ENCODE measurements around the gene ADISSP. TPM values are rescaled to one million over a fixed set of nuclear protein-coding genes. Genes with fewer than 3 reads are reported as not detected.

Gene ADISSP
- total RNA-seq, 1 donor from 2014 or later: 13.5 TPM

GRCh38 chr20:3738111-3739053 is 29.2 kb downstream of the ADISSP start:
- DNase-seq: no peak

GRCh38 chr20:3735768-3736167 is 31.8 kb downstream of the ADISSP start:
- no peak for DNase-seq

DNA sequence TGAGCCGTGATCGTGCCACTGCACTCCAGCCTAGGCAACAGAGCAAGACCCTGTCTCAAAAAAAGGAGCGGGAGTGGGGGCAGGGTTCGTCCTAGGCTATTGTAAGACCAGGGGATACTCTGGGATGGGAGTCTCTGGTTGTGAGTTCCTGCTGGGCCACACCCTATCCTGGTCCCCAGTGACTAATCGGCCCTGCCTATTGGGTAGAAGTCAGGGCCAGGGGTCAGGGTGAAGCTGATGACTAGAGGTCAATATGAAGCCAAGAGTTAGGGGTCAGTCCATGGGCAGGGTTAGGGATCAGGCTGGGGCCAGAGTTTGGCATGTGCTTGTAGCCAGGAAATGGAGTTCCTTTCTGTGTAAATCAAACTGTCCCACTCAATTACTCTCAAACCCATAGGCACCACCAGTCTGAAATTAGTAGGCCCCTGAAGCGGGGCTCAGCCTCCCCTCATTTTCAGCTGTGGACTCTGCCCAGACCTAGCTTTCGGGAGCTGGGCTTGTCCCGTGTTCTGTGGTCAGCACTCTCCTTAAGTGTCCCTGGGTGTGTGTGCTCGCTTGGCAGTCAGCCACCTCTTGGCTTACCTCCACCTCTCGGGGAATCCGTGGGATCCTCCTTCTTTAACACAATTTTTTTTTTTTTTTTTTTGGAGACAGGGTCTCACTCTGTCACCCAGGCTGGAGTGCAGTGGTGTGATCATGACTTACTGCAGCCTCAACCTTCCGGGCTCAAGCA is 33.3 kb downstream of the ADISSP start:
- DNase-seq: no peak

DNA sequence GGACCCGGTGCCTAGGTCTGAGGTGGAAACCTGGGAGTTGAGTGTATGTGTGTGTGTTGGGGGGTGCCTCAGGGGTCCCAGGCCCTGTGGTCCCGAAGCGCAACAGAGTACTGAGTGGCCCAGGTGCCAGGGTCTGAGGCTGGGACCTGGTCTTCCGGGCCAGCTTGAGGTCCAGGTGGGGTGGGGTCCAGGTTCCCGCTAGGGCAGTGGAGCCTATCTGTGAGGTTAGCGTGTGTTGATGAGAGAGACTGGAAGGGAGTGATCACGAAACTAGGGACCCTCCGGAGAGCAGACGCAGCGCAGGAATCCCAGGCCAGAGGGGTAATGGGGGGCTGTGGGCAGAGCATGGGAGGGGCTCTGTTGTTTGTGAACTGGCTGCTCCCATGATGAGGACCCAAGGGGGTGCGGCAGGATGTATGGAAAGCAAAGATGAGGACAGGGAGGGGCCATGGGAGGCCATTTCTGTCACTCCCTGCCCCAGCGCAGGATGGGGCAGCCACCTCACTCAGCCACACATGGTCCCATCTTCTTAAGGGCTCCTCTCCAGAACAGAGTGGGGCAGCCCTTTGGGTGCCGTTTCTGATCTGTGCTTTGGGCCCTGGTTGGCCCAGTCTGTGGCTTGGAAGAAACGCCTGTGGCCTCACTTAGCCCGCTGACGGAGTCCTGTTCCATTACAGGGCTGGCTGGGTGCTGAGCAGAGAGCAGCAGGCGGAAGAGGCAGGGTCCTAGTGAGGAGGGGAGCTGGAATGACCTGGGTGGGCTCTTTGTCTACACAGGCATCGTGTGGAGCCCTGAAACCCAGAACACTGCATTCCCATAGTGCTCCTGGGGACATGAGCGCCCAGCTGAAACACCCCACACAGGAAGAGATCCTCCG is 34.2 kb downstream of the ADISSP start:
- no peak for DNase-seq

- peak; percentile 82 for DNase-seq
These were observed 35.0 kb downstream of the ADISSP start, which contains the start of gene HSPA12B for GRCh38 chr20:3732327-3733118. Gene HSPA12B (plus strand): TSS chr20:3732685. CDS start chr20:3738675, 5,990 bp downstream.

DNA sequence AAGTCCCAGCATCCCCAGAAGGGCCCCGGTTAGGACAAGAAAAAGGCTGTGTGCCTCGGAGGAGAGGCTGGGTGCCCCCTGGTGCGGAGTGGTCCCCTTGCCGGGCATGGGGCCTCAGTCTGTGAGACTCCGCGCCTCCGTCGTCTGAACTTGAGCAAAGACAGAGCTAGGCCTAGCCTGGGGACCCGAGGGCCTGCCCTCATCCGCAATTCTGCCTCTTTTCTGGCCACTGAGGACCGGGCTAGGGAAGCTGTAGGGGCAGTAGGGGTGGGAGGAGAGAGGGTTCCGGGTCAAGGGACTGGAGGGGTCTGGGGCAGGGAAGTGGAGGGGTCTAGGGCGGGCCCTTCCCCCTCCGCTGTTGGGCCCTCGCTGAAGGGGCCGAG is 35.6 kb downstream of the ADISSP start:
- no peak for DNase-seq

DNA sequence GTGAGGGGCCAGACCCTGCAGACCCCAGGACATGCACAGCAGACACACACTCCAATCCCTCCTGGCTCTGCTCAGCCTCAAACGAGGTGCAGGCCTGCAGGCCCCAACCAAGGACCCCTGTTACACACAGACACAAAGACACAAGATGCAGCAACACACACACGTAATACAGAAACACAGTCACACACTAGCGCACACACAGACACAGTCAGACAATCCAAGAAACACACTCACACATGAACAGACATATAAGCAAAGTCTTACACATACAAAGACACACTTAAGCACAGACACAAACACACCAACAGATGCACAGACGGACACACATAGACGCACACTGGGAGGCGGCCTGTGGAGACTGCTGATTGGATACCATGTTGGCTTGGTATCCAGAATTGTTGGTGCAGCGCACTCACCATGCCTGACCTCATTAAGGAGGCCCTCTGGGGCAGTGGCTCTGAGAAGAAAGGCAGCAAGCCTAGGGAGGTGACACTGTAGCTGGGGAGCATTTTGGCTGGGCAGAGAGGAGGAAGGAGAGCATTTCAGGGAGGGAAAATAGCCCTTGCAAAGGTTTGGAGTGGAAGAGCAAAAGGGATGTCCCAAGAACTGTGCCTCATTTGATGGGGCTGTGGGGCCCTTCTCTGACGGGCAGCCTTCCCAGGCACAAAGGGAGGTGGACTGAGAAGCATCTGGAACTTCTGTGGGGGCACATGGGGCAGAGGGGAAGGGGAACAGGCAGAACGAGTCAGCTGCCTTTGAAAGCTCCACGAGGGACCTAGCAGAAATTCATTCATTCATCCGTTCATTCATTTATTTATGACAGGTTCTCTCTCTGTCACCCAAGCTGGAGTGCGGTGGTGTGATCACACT is 36.5 kb downstream of the ADISSP start:
- DNase-seq: no peak

GRCh38 chr20:3729811-3730540 is 37.6 kb downstream of the ADISSP start:
- DNase-seq: no peak

- DNase-seq: no peak
These were observed 38.2 kb downstream of the ADISSP start for GRCh38 chr20:3729378-3729777.

DNA sequence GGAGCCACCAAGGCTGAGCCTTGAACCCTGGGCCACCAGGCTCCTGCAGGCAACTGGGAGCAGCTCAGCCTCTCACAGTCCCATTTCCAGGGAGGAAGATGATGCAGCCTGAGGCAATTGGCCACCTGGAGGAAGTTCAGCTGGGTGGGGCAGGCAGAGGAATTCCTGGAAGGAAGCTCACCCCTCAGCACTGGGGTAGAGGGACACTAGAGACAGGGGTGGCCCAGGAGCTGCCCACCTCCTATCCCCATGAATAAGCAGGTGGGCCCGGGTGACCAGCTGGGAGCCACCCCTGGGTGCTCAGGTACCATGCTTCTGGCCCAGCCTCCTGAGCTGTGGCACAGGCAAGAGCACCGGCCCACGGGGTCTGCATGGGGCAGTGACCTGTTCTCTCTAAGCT is 38.7 kb downstream of the ADISSP start:
- DNase-seq: no peak

GRCh38 chr20:3728354-3728753 is 39.2 kb downstream of the ADISSP start:
- no peak for DNase-seq

DNA sequence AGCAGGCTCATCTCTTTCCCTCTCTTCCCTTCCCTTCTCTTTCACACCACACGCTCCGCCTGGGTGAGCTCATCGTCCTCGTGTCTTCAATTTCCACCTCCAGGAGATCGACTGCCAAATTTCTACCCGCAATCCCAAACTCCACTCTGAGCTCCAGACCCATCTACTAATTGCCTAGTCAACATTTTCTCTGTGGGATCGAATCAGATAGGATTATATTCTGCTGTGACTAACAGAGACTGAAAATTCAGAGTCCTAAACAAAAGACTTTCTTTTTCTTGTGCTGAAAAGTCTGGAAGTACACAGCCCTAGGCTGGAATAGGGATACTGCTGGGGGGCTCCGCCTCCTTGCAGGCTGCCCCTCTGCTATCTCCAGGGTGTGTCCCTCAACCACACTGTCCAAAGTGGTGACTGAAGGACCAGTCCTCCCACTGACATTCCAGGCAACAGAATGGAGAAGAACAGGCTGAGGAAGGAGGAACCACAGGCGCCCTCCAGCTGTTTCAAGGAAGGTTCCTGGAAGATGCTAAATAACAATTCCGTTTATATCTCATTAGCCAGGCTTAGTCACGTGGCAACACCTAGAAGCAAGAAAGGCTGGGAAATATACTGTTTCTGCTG is 40.0 kb downstream of the ADISSP start:
- DNase-seq: peak; percentile 65

GRCh38 chr20:3724356-3724755 is 43.2 kb downstream of the ADISSP start:
- no peak for DNase-seq

DNA sequence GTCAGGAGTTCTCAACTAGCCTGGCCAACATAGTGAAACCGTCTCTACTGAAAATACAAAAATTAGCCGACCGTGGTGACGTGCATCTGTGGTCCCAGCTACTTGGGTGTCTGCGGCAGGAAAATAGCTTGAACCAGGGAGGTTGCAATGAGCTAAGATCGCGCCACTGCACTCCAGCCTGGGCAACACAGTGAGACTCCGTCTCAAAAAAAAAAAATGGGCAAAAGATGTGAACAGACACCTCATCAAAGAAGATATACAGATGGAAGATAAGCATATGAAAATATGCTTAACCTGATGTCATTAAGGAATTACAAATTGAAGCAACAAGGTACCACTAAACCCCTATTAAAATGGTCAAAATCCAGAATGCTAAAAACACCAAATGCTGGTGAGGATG is 44.3 kb downstream of the ADISSP start:
- no peak for DNase-seq

GRCh38 chr20:3721912-3722311 is 45.6 kb downstream of the ADISSP start:
- DNase-seq: no peak

GRCh38 chr20:3720626-3721025 is 46.9 kb downstream of the ADISSP start:
- DNase-seq: no peak

DNA sequence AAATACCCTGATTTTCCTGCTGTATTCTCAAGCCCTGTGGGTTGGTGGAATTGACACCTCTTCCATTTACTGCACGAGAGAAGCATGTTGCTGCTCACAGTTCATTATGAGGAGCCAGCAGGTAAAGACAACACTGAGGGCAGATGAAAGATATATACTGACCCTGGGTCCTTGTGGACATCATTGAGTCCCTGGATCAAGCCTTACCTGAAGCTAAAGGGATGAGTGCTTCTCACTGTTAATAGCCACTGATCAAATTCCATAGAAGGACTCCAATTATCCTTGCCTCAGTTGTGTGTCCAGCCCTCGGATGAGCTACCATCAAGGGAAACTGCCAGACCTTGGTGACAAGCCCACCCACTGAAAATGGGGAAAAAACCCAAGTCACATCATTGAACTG is 47.5 kb downstream of the ADISSP start:
- DNase-seq: no peak

GRCh38 chr20:3719046-3719445 is 48.5 kb downstream of the ADISSP start:
- no peak for DNase-seq

DNA sequence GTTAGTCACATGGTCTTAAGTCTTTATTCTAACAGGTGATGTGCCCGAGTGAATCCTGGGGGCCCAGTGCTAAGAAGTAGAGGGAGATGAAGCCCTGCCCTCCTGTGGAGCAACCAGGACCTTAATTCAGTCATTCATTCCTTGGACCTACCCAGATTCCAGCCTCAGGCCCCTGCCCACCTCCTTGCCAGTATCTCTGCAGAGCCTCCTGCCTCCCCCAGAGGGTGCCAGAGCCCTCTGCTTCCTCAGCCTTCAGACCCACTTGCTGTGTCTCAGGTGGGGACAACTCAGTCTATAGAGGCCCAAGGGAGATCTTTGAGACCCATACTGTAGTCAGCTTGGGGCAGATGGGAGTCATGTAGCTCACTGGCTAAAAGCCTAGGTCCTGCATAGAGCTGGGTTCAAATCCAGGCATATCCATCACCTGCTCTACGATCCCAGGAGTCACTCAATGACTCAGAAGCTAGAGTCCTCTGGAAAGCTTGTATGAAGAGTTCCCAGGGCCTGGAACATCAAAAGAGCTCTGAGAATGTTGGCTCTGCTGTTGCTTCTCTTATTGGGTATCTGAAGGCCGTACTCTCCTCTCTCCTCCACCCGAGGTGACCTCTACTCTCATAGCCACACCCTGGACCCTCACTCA is 51.2 kb downstream of the ADISSP start:
- DNase-seq: peak; percentile 70
